Measurements from ENCODE around the gene CEP89.
"Not testable (repeated sequence)": the region's sequence is repeated elsewhere in the genome, so short reads cannot be mapped to it uniquely, and the experiment has no call there.

CEP89 gene

GRCh38 chr19:32966750-32967149 lies 5.0 kb downstream of the CEP89 start:
- DNase-seq (ENCODE audit: low read depth in 3 of 3) = no peak

GRCh38 chr19:32945260-32945659 lies 26.5 kb downstream of the CEP89 start:
- DNase-seq (ENCODE audit: low read depth in 3 of 3) = no peak

- not testable (repeated sequence) for DNase-seq (ENCODE audit: low read depth in 3 of 3)
Measured at GRCh38 chr19:32941273-32941672, 30.5 kb downstream of the CEP89 start.

GRCh38 chr19:32936065-32936464 lies 35.7 kb downstream of the CEP89 start:
- DNase-seq (ENCODE audit: low read depth in 3 of 3) = no peak

GRCh38 chr19:32935629-32936028 lies 36.1 kb downstream of the CEP89 start:
- DNase-seq (ENCODE audit: low read depth in 3 of 3) = no peak

GRCh38 chr19:32933571-32933970 lies 38.2 kb downstream of the CEP89 start:
- DNase-seq (ENCODE audit: low read depth in 3 of 3) = no peak

- no peak for DNase-seq (ENCODE audit: low read depth in 3 of 3)
Measured at GRCh38 chr19:32930567-32930966, 41.2 kb downstream of the CEP89 start.

GRCh38 chr19:32928806-32929205 lies 43.0 kb downstream of the CEP89 start:
- DNase-seq (ENCODE audit: low read depth in 3 of 3) = no peak

- no peak for DNase-seq (ENCODE audit: low read depth in 3 of 3)
Measured at GRCh38 chr19:32924200-32924599, 47.6 kb downstream of the CEP89 start.

- no peak for DNase-seq (ENCODE audit: low read depth in 3 of 3)
Measured at GRCh38 chr19:32921624-32922023, 50.1 kb downstream of the CEP89 start.

GRCh38 chr19:32919365-32919764 lies 52.4 kb downstream of the CEP89 start:
- no peak for DNase-seq (ENCODE audit: low read depth in 3 of 3)

GRCh38 chr19:32917616-32917996 lies 54.2 kb downstream of the CEP89 start:
- DNase-seq (ENCODE audit: low read depth in 3 of 3) = no peak

- DNase-seq (ENCODE audit: low read depth in 3 of 3) = no peak
Measured at GRCh38 chr19:32916969-32917615, 54.7 kb downstream of the CEP89 start.

GRCh38 chr19:32914879-32915660 lies 56.7 kb downstream of the CEP89 start:
- DNase-seq (ENCODE audit: low read depth in 3 of 3) = no peak

- no peak for DNase-seq (ENCODE audit: low read depth in 3 of 3)
Measured at GRCh38 chr19:32911467-32911866, 60.3 kb downstream of the CEP89 start.

- no peak for DNase-seq (ENCODE audit: low read depth in 3 of 3)
Measured at GRCh38 chr19:32910874-32911273, 60.9 kb downstream of the CEP89 start.

- DNase-seq (ENCODE audit: low read depth in 3 of 3) = no peak
Measured at GRCh38 chr19:32910094-32910493, 61.7 kb downstream of the CEP89 start.

- no peak for DNase-seq (ENCODE audit: low read depth in 3 of 3)
Measured at GRCh38 chr19:32909257-32909656, 62.5 kb downstream of the CEP89 start.

GRCh38 chr19:32908641-32909190 lies 63.0 kb downstream of the CEP89 start:
- DNase-seq (ENCODE audit: low read depth in 3 of 3) = no peak

GRCh38 chr19:32902448-32902847 lies 69.3 kb downstream of the CEP89 start:
- DNase-seq (ENCODE audit: low read depth in 3 of 3) = no peak

GRCh38 chr19:32901504-32902161 lies 70.1 kb downstream of the CEP89 start:
- no peak for DNase-seq (ENCODE audit: low read depth in 3 of 3)

GRCh38 chr19:32896516-32897214 lies 75.1 kb downstream of the CEP89 start:
- no peak for DNase-seq (ENCODE audit: low read depth in 3 of 3)
